Esophagus muscularis mucosa (tissue), 4 donors: ENCODE measurements around the gene NUDT16L1. TPM values are rescaled to one million over a fixed set of nuclear protein-coding genes. Genes with fewer than 3 reads are reported as not detected.
A peak's percentile ranks its signal among the peaks of the same experiment; 100 is the strongest.

Experiments used
- DNase-seq: peaks from one replicate; pipeline ENCODE4 v3.0.0-alpha.2; 2017; ENCODE audit errors: extremely low spot score
- H3K27ac ChIP-seq, 4 donors: fragments of 200-600 bp; sonication (generic); replicated peaks in 1 of 4; 1 replicate in 3 of 4; 2 replicates in 1 of 4; pipeline ENCODE4 v1.5.1; 2016 to 2019; ENCODE audit warnings: mild to moderate bottlenecking in 1 of 4
- H3K27me3 ChIP-seq, 4 donors: fragments of 200-600 bp; sonication (generic); one replicate each; pipeline versions ENCODE4 v1.5.1 to v1.6.0; 2016 to 2019
- H3K36me3 ChIP-seq, 4 donors: fragments of 200-600 bp; sonication (generic); one replicate each; pipeline ENCODE4 v1.5.1; 2016 to 2019
- H3K4me1 ChIP-seq, 4 donors: fragments of 200-600 bp; sonication (generic); one replicate each; pipeline ENCODE4 v1.5.1; 2016 to 2019
- H3K4me3 ChIP-seq, 4 donors: fragments of 200-600 bp; sonication (generic); 1 replicate in 2 of 4; 2 replicates in 2 of 4; pipeline ENCODE4 v1.5.1; 2016 to 2019; ENCODE audit warnings: mild to moderate bottlenecking in 4 of 4, moderate library complexity in 1 of 4
- H3K9me3 ChIP-seq, 4 donors: fragments of 200-600 bp; sonication (generic); 1 replicate in 3 of 4; 2 replicates in 1 of 4; pipeline ENCODE4 v1.5.1; 2016 to 2019
- EP300 ChIP-seq: sonication (generic); formaldehyde crosslinking; IDR thresholded peaks from one replicate; pipeline ENCODE4 v1.6.1; 2017; ENCODE audit warnings: antibody characterized with exemption
- POLR2A ChIP-seq: fragments of 450-650 bp; IDR thresholded peaks from one replicate; pipeline ENCODE4 v1.6.1; 2017; ENCODE audit warnings: antibody characterized with exemption, moderate library complexity, mild to moderate bottlenecking, low read depth
- POLR2AphosphoS5 ChIP-seq, 2 donors: sonication (generic); formaldehyde crosslinking; IDR thresholded peaks; one replicate each; pipeline ENCODE4 v1.6.1; 2017; ENCODE audit warnings: antibody characterized with exemption in 2 of 2
- WGBS: methylation state at CpG from one replicate; pipeline ENCODE4 v1.1.5; 2018; 5-methylcytosine and 5-hydroxymethylcytosine counted together
- intact Hi-C: fragments of 100-400 bp; cut with DNase I; formaldehyde crosslinking; loops from one replicate; pipeline ENCODE4 v1.15.1; 2023
- total RNA-seq, 4 donors: library from RNA; depleted of rRNA; stranded (reverse); fragments of >200 nt; gene quantifications; one replicate each; pipeline versions ENCODE4 v1.1.0 to v1.2.1, GENCODE V29; 2016
- TF ChIP-seq, protein P1 (sequence below), 3 experiments: fragments of 200-600 bp in 2 of 3; fragments of 450-650 bp in 1 of 3; sonication (generic) in 2 of 3; IDR thresholded peaks; one replicate each; pipeline ENCODE4 v1.5.1; 2017 to 2019; ENCODE audit warnings: antibody characterized with exemption in 3 of 3, mild to moderate bottlenecking in 2 of 3, moderate library complexity in 1 of 3

Gene NUDT16L1
- total RNA-seq, 4 donors from 2014 or later = 18.1 to 33.9 (median 24.6) TPM

GRCh38 chr16:4682084-4682591 lies 11.2 kb upstream of the NUDT16L1 start:
- Histone ChIP-seq H3K4me3 (no peak overlapping the region), H3K4me1 (peaks cover 18 to 49% (median 37%) of the 10 kb centered on the region in 4 donors), H3K9me3 (no peaks in the 10 kb centered on the region), H3K27ac (peak overlapping the region in 3 of 4 donors; percentile 47 to 64 (median 57)), H3K36me3 (peaks cover 15 to 99% (median 86%) of the 10 kb centered on the region in 4 donors), H3K27me3 (no peaks in the 10 kb centered on the region)
- 78% methylated on average over 7 of the region's 26 CpGs for WGBS
- intact Hi-C loops = loop anchor here (5.0 kb wide), 1 partner anchor 70 kb away; the partner anchor contains the start of gene UBALD1
- TF ChIP-seq, protein P1, sequence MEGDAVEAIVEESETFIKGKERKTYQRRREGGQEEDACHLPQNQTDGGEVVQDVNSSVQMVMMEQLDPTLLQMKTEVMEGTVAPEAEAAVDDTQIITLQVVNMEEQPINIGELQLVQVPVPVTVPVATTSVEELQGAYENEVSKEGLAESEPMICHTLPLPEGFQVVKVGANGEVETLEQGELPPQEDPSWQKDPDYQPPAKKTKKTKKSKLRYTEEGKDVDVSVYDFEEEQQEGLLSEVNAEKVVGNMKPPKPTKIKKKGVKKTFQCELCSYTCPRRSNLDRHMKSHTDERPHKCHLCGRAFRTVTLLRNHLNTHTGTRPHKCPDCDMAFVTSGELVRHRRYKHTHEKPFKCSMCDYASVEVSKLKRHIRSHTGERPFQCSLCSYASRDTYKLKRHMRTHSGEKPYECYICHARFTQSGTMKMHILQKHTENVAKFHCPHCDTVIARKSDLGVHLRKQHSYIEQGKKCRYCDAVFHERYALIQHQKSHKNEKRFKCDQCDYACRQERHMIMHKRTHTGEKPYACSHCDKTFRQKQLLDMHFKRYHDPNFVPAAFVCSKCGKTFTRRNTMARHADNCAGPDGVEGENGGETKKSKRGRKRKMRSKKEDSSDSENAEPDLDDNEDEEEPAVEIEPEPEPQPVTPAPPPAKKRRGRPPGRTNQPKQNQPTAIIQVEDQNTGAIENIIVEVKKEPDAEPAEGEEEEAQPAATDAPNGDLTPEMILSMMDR (IDR thresholded peaks at IDR 0.05) = no peak
- TF ChIP-seq POLR2AphosphoS5 (IDR thresholded peaks at IDR 0.05) = no peak
- TF ChIP-seq EP300 = no peak
- no peak for DNase-seq

- H3K9me3 ChIP-seq = no peaks in the 10 kb centered on the region
- no peaks in the 10 kb centered on the region for H3K27me3 ChIP-seq
- 73% methylated on average over 16 of the region's 36 CpGs for WGBS
- TF ChIP-seq EP300 = no peak
- TF ChIP-seq POLR2AphosphoS5 (IDR thresholded peaks at IDR 0.05) = no peak
- TF ChIP-seq, protein P1 (IDR thresholded peaks at IDR 0.05) = peak; percentile 23 to 66 (median 31)
- no peak for TF ChIP-seq POLR2A
- H3K27ac ChIP-seq = peak overlapping the region; percentile 20 to 64 (median 52)
- H3K36me3 ChIP-seq = peaks cover 11 to 99% (median 87%) of the 10 kb centered on the region in 4 donors
- H3K4me1 ChIP-seq = peaks cover 18 to 49% (median 37%) of the 10 kb centered on the region in 4 donors
- intact Hi-C loops = loop anchor here (5.0 kb wide), 1 partner anchor 70 kb away; the partner anchor contains the start of gene UBALD1
- DNase-seq = no peak
- peak overlapping the region in 2 of 4 donors; percentile 22 to 32 for H3K4me3 ChIP-seq
Measured at GRCh38 chr16:4682616-4683254, 10.6 kb upstream of the NUDT16L1 start.

DNA sequence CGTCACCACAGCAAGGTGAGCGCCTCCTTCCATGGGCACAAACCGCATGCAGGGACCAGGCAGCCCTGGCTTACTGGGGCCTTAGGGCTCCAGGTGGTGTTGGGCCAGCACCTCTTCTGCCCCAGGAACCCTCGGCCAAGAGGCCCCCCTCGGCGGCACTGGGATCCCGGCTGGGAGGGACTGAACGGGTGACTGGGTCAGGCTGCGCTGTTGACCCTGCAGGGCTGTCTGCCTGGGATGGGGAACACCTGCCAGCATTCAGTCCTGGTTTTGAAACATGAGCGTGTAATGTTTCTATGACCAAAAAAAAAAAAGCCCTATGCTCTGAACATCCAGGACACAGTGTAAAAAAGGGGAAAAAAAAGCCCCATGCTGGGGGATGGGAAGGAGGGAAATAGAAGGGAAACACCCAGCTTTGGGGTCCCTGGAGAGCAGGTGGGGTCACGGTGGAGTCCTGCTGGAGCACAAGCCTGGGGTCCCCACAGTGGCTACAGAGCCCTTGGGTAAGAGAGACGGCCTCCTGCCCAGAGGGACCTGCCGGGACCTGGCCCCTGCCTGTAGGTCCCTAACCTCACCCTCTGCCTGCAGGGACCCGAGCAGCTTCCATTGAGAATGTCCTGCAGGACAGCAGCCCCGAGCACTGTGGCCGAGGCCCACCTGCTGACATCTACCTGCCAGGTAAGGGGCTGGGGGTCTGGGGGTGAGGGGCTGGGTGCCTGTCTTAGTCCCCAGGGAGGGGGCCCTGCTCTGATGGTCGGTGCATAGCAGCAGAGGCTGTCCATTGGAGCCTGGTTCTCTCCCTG lies 9.9 kb upstream of the NUDT16L1 start:
- WGBS = 64% methylated on average over 15 of the region's 17 CpGs
- Histone ChIP-seq H3K27me3 (no peaks in the 10 kb centered on the region), H3K36me3 (peaks cover 11 to 99% (median 88%) of the 10 kb centered on the region in 4 donors), H3K4me1 (peaks cover 18 to 48% (median 37%) of the 10 kb centered on the region in 4 donors), H3K4me3 (no peak overlapping the region), H3K9me3 (no peaks in the 10 kb centered on the region), H3K27ac (peak overlapping the region in 3 of 4 donors; percentile 20 to 64 (median 47))
- intact Hi-C loops = loop anchor here (5.0 kb wide), 1 partner anchor 71 kb away; the partner anchor contains the start of gene UBALD1
- TF ChIP-seq EP300 (no peak), POLR2AphosphoS5 (IDR thresholded peaks at IDR 0.05) (no peak), POLR2A (no peak)
- TF ChIP-seq, protein P1 (IDR thresholded peaks at IDR 0.05) = no peak
- no peak for DNase-seq

GRCh38 chr16:4684058-4684715 lies 9.2 kb upstream of the NUDT16L1 start:
- no peak for DNase-seq
- H3K27me3 ChIP-seq = no peaks in the 10 kb centered on the region
- TF ChIP-seq EP300 (no peak), POLR2A (no peak), POLR2AphosphoS5 (IDR thresholded peaks at IDR 0.05) (no peak)
- TF ChIP-seq, protein P1 (IDR thresholded peaks at IDR 0.05) = no peak
- peaks cover 18 to 100% (median 93%) of the 10 kb centered on the region in 4 donors for H3K36me3 ChIP-seq
- peaks cover 14 to 41% (median 31%) of the 10 kb centered on the region in 4 donors for H3K4me1 ChIP-seq
- WGBS = 87% methylated on average over 21 of the region's 23 CpGs
- no peak overlapping the region for H3K27ac ChIP-seq
- no peak overlapping the region for H3K4me3 ChIP-seq
- intact Hi-C loops = loop anchor here (5.0 kb wide), 1 partner anchor 72 kb away; the partner anchor contains the start of gene UBALD1
- no peaks in the 10 kb centered on the region for H3K9me3 ChIP-seq
